SJCRH30 (cell line): ENCODE measurements around the gene ZNF83. TPM values are rescaled to one million over a fixed set of nuclear protein-coding genes. Genes with fewer than 3 reads are reported as not detected.
"Not testable (repeated sequence)": the region's sequence is repeated elsewhere in the genome, so short reads cannot be mapped to it uniquely, and the experiment has no call there.

ENCODE experiments used
- DNase-seq, 2 experiments: peaks; one replicate each; pipeline ENCODE4 v3.0.0-alpha.2; 2015 to 2020
- H3K27ac ChIP-seq: fragments of 250-450 bp; sonication (Bioruptor Pico); 2 replicates; pipeline ENCODE4 v1.5.1; 2020; ENCODE audit warnings: mild to moderate bottlenecking, moderate library complexity
- H3K27me3 ChIP-seq: fragments of 250-450 bp; sonication (Bioruptor Pico); 2 replicates; pipeline ENCODE4 v1.5.1; 2020; ENCODE audit warnings: mild to moderate bottlenecking, moderate library complexity
- H3K36me3 ChIP-seq: fragments of 250-450 bp; sonication (Bioruptor Pico); 2 replicates; pipeline ENCODE4 v1.5.1; 2020; ENCODE audit warnings: mild to moderate bottlenecking, moderate library complexity
- H3K4me1 ChIP-seq: fragments of 250-450 bp; sonication (Bioruptor Pico); 2 replicates; pipeline ENCODE4 v1.5.1; 2020; ENCODE audit warnings: mild to moderate bottlenecking, moderate library complexity
- H3K4me3 ChIP-seq: fragments of 250-450 bp; sonication (Bioruptor Pico); 2 replicates; pipeline ENCODE4 v1.5.1; 2020; ENCODE audit warnings: mild to moderate bottlenecking, moderate library complexity
- H3K9me3 ChIP-seq: fragments of 250-450 bp; sonication (Bioruptor Pico); replicated peaks from 2 replicates; pipeline ENCODE4 v1.5.1; 2020; ENCODE audit warnings: mild to moderate bottlenecking, moderate library complexity
- total RNA-seq: library from RNA; depleted of rRNA; stranded (reverse); fragments of >200 nt; shearing (Covaris generic); gene quantifications from 2 replicates; pipeline ENCODE4 v1.2.3, GENCODE V29; 2014

ZNF83 gene
- total RNA-seq, 1 experiment from 2014 or later = 47.0 TPM

GRCh38 chr19:52613299-52613906 lies 24.8 kb downstream of the ZNF83 start:
- H3K4me3 ChIP-seq = no peak overlapping the region
- H3K27me3 ChIP-seq = no peaks in the 10 kb centered on the region
- H3K4me1 ChIP-seq = no peaks in the 10 kb centered on the region
- H3K9me3 ChIP-seq = peaks cover 30% of the 10 kb centered on the region; the same call in 1 of the 2 replicates
- H3K36me3 ChIP-seq = peaks cover 59% of the 10 kb centered on the region
- DNase-seq = no peak
- H3K27ac ChIP-seq = no peak overlapping the region

GRCh38 chr19:52603558-52604207 lies 34.5 kb downstream of the ZNF83 start:
- Histone ChIP-seq H3K4me1 (no peaks in the 10 kb centered on the region), H3K36me3 (no peaks in the 10 kb centered on the region), H3K4me3 (no peak overlapping the region), H3K9me3 (no peaks in the 10 kb centered on the region), H3K27ac (no peak overlapping the region), H3K27me3 (no peaks in the 10 kb centered on the region)
- no peak for DNase-seq

GRCh38 chr19:52602941-52603340 lies 35.2 kb downstream of the ZNF83 start:
- Histone ChIP-seq H3K36me3 (no peaks in the 10 kb centered on the region), H3K27me3 (no peaks in the 10 kb centered on the region), H3K4me1 (no peaks in the 10 kb centered on the region), H3K27ac (no peak overlapping the region), H3K9me3 (no peaks in the 10 kb centered on the region), H3K4me3 (no peak overlapping the region)
- DNase-seq = no peak

- H3K4me3 ChIP-seq = peak overlapping the region; percentile 72
- DNase-seq = peak in 1 of 2 experiments; percentile 8
- H3K27me3 ChIP-seq, H3K36me3 ChIP-seq, H3K9me3 ChIP-seq, H3K4me1 ChIP-seq, H3K27ac ChIP-seq: not testable (repeated sequence)
Observed at GRCh38 chr19:52601974-52602366, 36.2 kb downstream of the ZNF83 start.

- Histone ChIP-seq H3K36me3 (peaks cover 4% of the 10 kb centered on the region; the same call in 1 of the 2 replicates), H3K9me3 (peaks cover 6% of the 10 kb centered on the region), H3K4me3 (peak overlapping the region; percentile 72), H3K27ac (no peak overlapping the region), H3K4me1 (no peaks in the 10 kb centered on the region), H3K27me3 (no peaks in the 10 kb centered on the region)
- peak; percentile 91 to 92 for DNase-seq
Observed at GRCh38 chr19:52601025-52601973, 36.9 kb downstream of the ZNF83 start.

- peak in 1 of 2 experiments; percentile 46 for DNase-seq
- H3K9me3 ChIP-seq = peaks cover 9% of the 10 kb centered on the region
- H3K4me3 ChIP-seq = peak overlapping the region; percentile 72
- H3K27me3 ChIP-seq = no peaks in the 10 kb centered on the region
- H3K27ac ChIP-seq = no peak overlapping the region
- peaks cover 11% of the 10 kb centered on the region for H3K36me3 ChIP-seq
- no peaks in the 10 kb centered on the region for H3K4me1 ChIP-seq
Observed at GRCh38 chr19:52600639-52601024, 37.5 kb downstream of the ZNF83 start.

- H3K4me1 ChIP-seq = no peaks in the 10 kb centered on the region
Observed at GRCh38 chr19:52599241-52599640, 38.9 kb downstream of the ZNF83 start.

GRCh38 chr19:52593441-52593840 lies 44.7 kb downstream of the ZNF83 start:
- Histone ChIP-seq H3K36me3 (peaks cover 42% of the 10 kb centered on the region), H3K9me3 (peaks cover 12% of the 10 kb centered on the region)
- not testable (repeated sequence) for H3K4me1 ChIP-seq, H3K4me3 ChIP-seq, H3K27me3 ChIP-seq, H3K27ac ChIP-seq, DNase-seq

More at GRCh38 chr19:52599241-52599640, 38.9 kb downstream of the ZNF83 start:
- Histone ChIP-seq H3K9me3 (peaks cover 9% of the 10 kb centered on the region), H3K27me3 (no peaks in the 10 kb centered on the region), H3K27ac (no peak overlapping the region), H3K4me3 (no peak overlapping the region), H3K36me3 (peaks cover 22% of the 10 kb centered on the region)
- DNase-seq = no peak

- H3K27ac ChIP-seq = no peak overlapping the region
- H3K4me3 ChIP-seq = no peak overlapping the region
- no peaks in the 10 kb centered on the region for H3K4me1 ChIP-seq
- peaks cover 42% of the 10 kb centered on the region for H3K36me3 ChIP-seq
- H3K9me3 ChIP-seq = peaks cover 12% of the 10 kb centered on the region
- DNase-seq = no peak
- no peaks in the 10 kb centered on the region for H3K27me3 ChIP-seq
Observed at GRCh38 chr19:52592301-52592700, 45.9 kb downstream of the ZNF83 start.

- Histone ChIP-seq H3K27ac (no peak overlapping the region), H3K4me3 (no peak overlapping the region), H3K4me1 (no peaks in the 10 kb centered on the region), H3K36me3 (peaks cover 32% of the 10 kb centered on the region), H3K9me3 (peaks cover 3% of the 10 kb centered on the region; the same call in 1 of the 2 replicates), H3K27me3 (no peaks in the 10 kb centered on the region)
- no peak for DNase-seq
Observed at GRCh38 chr19:52590728-52591127, 47.4 kb downstream of the ZNF83 start.

GRCh38 chr19:52585604-52586003 lies 52.6 kb downstream of the ZNF83 start:
- DNase-seq = no peak
- H3K4me3 ChIP-seq = no peak overlapping the region
- H3K9me3 ChIP-seq = no peaks in the 10 kb centered on the region
- no peaks in the 10 kb centered on the region for H3K4me1 ChIP-seq
- H3K36me3 ChIP-seq = peaks cover 44% of the 10 kb centered on the region
- H3K27me3 ChIP-seq = no peaks in the 10 kb centered on the region
- no peak overlapping the region for H3K27ac ChIP-seq

- no peaks in the 10 kb centered on the region for H3K27me3 ChIP-seq
- peaks cover 48% of the 10 kb centered on the region for H3K36me3 ChIP-seq
- no peaks in the 10 kb centered on the region for H3K4me1 ChIP-seq
- no peaks in the 10 kb centered on the region for H3K9me3 ChIP-seq
- H3K27ac ChIP-seq = no peak overlapping the region
- DNase-seq = no peak
- no peak overlapping the region for H3K4me3 ChIP-seq
Observed at GRCh38 chr19:52584736-52585440, 53.3 kb downstream of the ZNF83 start.

GRCh38 chr19:52570000-52570861 lies 67.9 kb downstream of the ZNF83 start, which contains the start of gene ZNF701:
ZNF701 (plus strand) TSS chr19:52570287; CDS start chr19:52574148, 3,861 bp downstream.
- no peaks in the 10 kb centered on the region; the same call in 1 of the 2 replicates for H3K9me3 ChIP-seq
- DNase-seq = peak; percentile 93 to 95
- peaks cover 25% of the 10 kb centered on the region for H3K36me3 ChIP-seq
- H3K27me3 ChIP-seq = no peaks in the 10 kb centered on the region
- peak within 1 kb of the TSS; percentile 77 for H3K27ac ChIP-seq
- H3K4me3 ChIP-seq = peak within 1 kb of the TSS; percentile 84
- no peaks in the 10 kb centered on the region for H3K4me1 ChIP-seq

- DNase-seq = peak; percentile 68 to 73
- H3K27me3 ChIP-seq = not testable (repeated sequence)
- H3K27ac ChIP-seq = peak overlapping the region; percentile 77
Observed at GRCh38 chr19:52569638-52569999, 68.5 kb downstream of the ZNF83 start.

More at GRCh38 chr19:52569638-52569999, 68.5 kb downstream of the ZNF83 start:
- Histone ChIP-seq H3K4me3 (peak overlapping the region; percentile 84), H3K36me3 (peaks cover 18% of the 10 kb centered on the region)
- H3K4me1 ChIP-seq, H3K9me3 ChIP-seq: not testable (repeated sequence)
